Measurements from ENCODE around the gene PAX7.

PAX7 gene

GRCh38 chr1:18703041-18703621 lies 72.5 kb downstream of the PAX7 start:
- DNase-seq (ENCODE audit: low spot score): no peak

GRCh38 chr1:18705811-18706210 lies 75.2 kb downstream of the PAX7 start:
- no peak for DNase-seq (ENCODE audit: low spot score)

- DNase-seq (ENCODE audit: low spot score): no peak
Measured at GRCh38 chr1:18707696-18708257, 77.1 kb downstream of the PAX7 start.

- DNase-seq (ENCODE audit: low spot score): no peak
Measured at GRCh38 chr1:18710002-18710401, 79.4 kb downstream of the PAX7 start.

GRCh38 chr1:18711003-18711402 lies 80.4 kb downstream of the PAX7 start:
- DNase-seq (ENCODE audit: low spot score): no peak

- DNase-seq (ENCODE audit: low spot score): no peak
Measured at GRCh38 chr1:18711536-18712251, 81.0 kb downstream of the PAX7 start.

GRCh38 chr1:18712252-18712600 lies 81.6 kb downstream of the PAX7 start:
- DNase-seq (ENCODE audit: low spot score): no peak

- no peak for DNase-seq (ENCODE audit: low spot score)
Measured at GRCh38 chr1:18714404-18715175, 83.9 kb downstream of the PAX7 start.

GRCh38 chr1:18716112-18716784 lies 85.6 kb downstream of the PAX7 start:
- no peak for DNase-seq (ENCODE audit: low spot score)

- DNase-seq (ENCODE audit: low spot score): no peak
Measured at GRCh38 chr1:18716785-18717678, 86.4 kb downstream of the PAX7 start.

- no peak for DNase-seq (ENCODE audit: low spot score)
Measured at GRCh38 chr1:18719786-18720451, 89.3 kb downstream of the PAX7 start.

- no peak for DNase-seq (ENCODE audit: low spot score)
Measured at GRCh38 chr1:18721041-18721440, 90.4 kb downstream of the PAX7 start.

GRCh38 chr1:18721776-18722175 lies 91.1 kb downstream of the PAX7 start:
- no peak for DNase-seq (ENCODE audit: low spot score)

- no peak for DNase-seq (ENCODE audit: low spot score)
Measured at GRCh38 chr1:18722270-18722669, 91.6 kb downstream of the PAX7 start.

- no peak for DNase-seq (ENCODE audit: low spot score)
Measured at GRCh38 chr1:18723206-18723605, 92.6 kb downstream of the PAX7 start.

- no peak for DNase-seq (ENCODE audit: low spot score)
Measured at GRCh38 chr1:18723701-18724411, 93.2 kb downstream of the PAX7 start.

- no peak for DNase-seq (ENCODE audit: low spot score)
Measured at GRCh38 chr1:18724801-18725200, 94.2 kb downstream of the PAX7 start.

GRCh38 chr1:18725231-18725895 lies 94.7 kb downstream of the PAX7 start:
- no peak for DNase-seq (ENCODE audit: low spot score)

GRCh38 chr1:18726368-18726767 lies 95.7 kb downstream of the PAX7 start:
- no peak for DNase-seq (ENCODE audit: low spot score)

GRCh38 chr1:18727956-18728355 lies 97.3 kb downstream of the PAX7 start:
- DNase-seq (ENCODE audit: low spot score): no peak
